ENCODE measurements around the gene TCEAL3. TPM values are rescaled to one million over a fixed set of nuclear protein-coding genes. Genes with fewer than 3 reads are reported as not detected.
"Not testable (repeated sequence)": the region's sequence is repeated elsewhere in the genome, so short reads cannot be mapped to it uniquely, and the experiment has no call there.

TCEAL3 gene
- total RNA-seq, 2 experiments from 2014 or later = 4.4 to 6.2 TPM

GRCh38 chrX:103656617-103657016, 48.9 kb downstream of the TCEAL3 start:
- CTCF ChIA-PET = no interaction called here
- DNase-seq = no peak
- peaks cover 2% of the 10 kb centered on the region for H3K9me3 Mint-ChIP-seq
- no peaks in the 10 kb centered on the region for H3K36me3 Mint-ChIP-seq (ENCODE audit: low read depth)
- no peaks in the 10 kb centered on the region for H3K27me3 Mint-ChIP-seq (ENCODE audit: low read depth)
- no peak overlapping the region for H3K4me3 Mint-ChIP-seq
- H3K27ac Mint-ChIP-seq = no peak overlapping the region
- H3K4me1 Mint-ChIP-seq (ENCODE audit: low read depth) = peaks cover 3% of the 10 kb centered on the region
- intact Hi-C loops (cut with micrococcal nuclease) = no loop called here

DNA sequence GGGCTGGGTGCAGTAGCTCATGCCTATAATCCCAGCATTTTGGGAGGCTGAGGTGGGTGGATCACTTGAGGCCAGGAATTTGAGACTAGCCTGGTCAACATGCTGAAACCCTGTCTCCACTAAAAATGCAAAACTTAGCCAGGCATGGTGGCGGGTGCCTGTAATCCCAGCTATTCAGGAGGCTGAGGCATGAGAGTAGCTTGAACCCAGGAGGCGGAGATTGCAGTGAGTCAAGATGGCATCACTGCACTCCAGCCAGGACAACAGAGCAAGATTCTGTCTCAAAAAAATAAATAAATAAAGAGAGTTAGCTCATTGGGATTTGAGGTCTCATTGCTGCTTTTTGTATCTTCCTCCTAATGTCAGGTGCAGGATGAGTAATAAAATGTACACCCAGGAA, 49.3 kb downstream of the TCEAL3 start:
- H3K27me3 Mint-ChIP-seq (ENCODE audit: low read depth); H3K9me3 Mint-ChIP-seq; H3K36me3 Mint-ChIP-seq (ENCODE audit: low read depth); H3K27ac Mint-ChIP-seq; DNase-seq; CTCF ChIA-PET; intact Hi-C loops (cut with micrococcal nuclease); H3K4me1 Mint-ChIP-seq (ENCODE audit: low read depth); H3K4me3 Mint-ChIP-seq: not testable (repeated sequence)

DNA sequence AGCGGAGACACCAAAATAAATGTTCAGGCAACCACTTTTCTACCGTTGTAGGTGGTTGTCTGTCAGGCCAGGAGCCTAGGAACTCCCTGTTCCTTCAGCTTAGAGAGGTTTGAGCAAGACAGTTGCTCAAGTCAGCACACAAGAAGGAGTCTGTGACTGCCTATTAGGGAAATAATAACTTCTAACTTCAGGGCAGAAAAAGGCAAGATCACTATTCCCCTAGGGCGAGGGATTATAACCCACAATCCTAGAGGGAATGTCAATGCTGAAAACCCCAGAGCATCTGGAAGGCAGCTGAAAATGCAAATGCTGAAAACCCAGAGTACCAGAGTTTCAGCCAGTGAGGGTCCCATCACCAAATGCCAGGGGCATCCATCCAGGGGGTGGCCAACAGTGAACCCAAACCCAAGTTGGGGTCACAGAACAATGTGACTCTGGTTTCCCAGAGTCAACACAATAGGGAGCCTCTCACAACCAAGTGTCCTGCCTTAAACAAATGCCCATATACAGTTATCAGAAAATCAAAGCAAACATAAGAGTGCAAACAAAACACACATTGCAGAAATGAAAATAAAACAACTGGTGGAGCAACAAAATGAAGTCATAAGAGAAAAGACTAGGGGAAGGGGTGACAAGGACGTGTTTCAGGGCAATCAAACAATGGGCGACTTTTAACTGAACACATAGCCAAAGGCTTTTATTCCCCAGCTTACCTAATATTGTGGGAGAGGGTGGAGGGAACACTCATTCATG, 51.1 kb downstream of the TCEAL3 start:
- intact Hi-C loops (cut with micrococcal nuclease) = no loop called here
- Mint-ChIP-seq H3K36me3 (ENCODE audit: low read depth) (no peaks in the 10 kb centered on the region), H3K4me1 (ENCODE audit: low read depth) (peaks cover 3% of the 10 kb centered on the region), H3K27me3 (ENCODE audit: low read depth) (peaks cover 5% of the 10 kb centered on the region), H3K9me3 (peaks cover 2% of the 10 kb centered on the region), H3K4me3 (no peak overlapping the region), H3K27ac (no peak overlapping the region)
- CTCF ChIA-PET = no interaction called here
- DNase-seq = no peak

- DNase-seq; H3K4me3 Mint-ChIP-seq; intact Hi-C loops (cut with micrococcal nuclease); H3K36me3 Mint-ChIP-seq (ENCODE audit: low read depth); H3K27ac Mint-ChIP-seq; H3K4me1 Mint-ChIP-seq (ENCODE audit: low read depth); H3K9me3 Mint-ChIP-seq; CTCF ChIA-PET: not testable (repeated sequence)
- H3K27me3 Mint-ChIP-seq (ENCODE audit: low read depth) = peaks cover 11% of the 10 kb centered on the region
These were observed 51.7 kb downstream of the TCEAL3 start for GRCh38 chrX:103659460-103659859.

Other genes starting within 250 kb of the TCEAL3 start
- gene BEX3, start 231.4 kb upstream of the TCEAL3 start, total RNA-seq = 10 to 100 TPM; 40.4 to 46.5 TPM
- gene RAB40A, start 88.5 kb upstream of the TCEAL3 start, total RNA-seq = under 1 TPM in 1 of 2 experiments, not detected in 1; 0.07 TPM
- 10 to 100 TPM; 13.1 to 14.2 TPM for gene TCEAL4, start 22.4 kb upstream of the TCEAL3 start, total RNA-seq
- gene TCEAL1, start 21.0 kb downstream of the TCEAL3 start, total RNA-seq = 1 to 10 TPM; 6.9 to 7.1 TPM
- gene MORF4L2, start 78.7 kb downstream of the TCEAL3 start, total RNA-seq = 100 to 1,000 TPM; 181 to 183 TPM
- under 1 TPM in 1 of 2 experiments, not detected in 1; 0.31 TPM for gene TMEM31, start 102.9 kb downstream of the TCEAL3 start, total RNA-seq
- not detected for gene PLP1, start 168.9 kb downstream of the TCEAL3 start, total RNA-seq
- under 1 TPM; 0.17 to 0.22 TPM for gene RAB9B, start 224.3 kb downstream of the TCEAL3 start, total RNA-seq